Loucy (cell line): ENCODE results near the gene OR6S1.
A peak's percentile ranks its signal among the peaks of the same experiment; 100 is the strongest.

Experiments used
- H2AFZ ChIP-seq: fragments of 200-600 bp; sonication (generic); 2 replicates; pipeline ENCODE4 v1.6.0; 2016; ENCODE audit warnings: antibody characterized with exemption, mild to moderate bottlenecking, low read length, moderate library complexity
- H3F3A ChIP-seq: fragments of 200-600 bp; 2 replicates; pipeline ENCODE4 v1.6.0; 2016; ENCODE audit warnings: antibody characterized with exemption, low read depth, mild to moderate bottlenecking
- H3K27me3 ChIP-seq: fragments of 200-600 bp; sonication (generic); 2 replicates; pipeline ENCODE4 v1.6.1; 2014; ENCODE audit warnings: low read length, mild to moderate bottlenecking; ENCODE audit not compliant: insufficient read depth, poor library complexity, severe bottlenecking
- H3K36me3 ChIP-seq: fragments of 200-600 bp; sonication (generic); 2 replicates; pipeline ENCODE4 v1.6.1; 2016; ENCODE audit warnings: low read length; ENCODE audit not compliant: insufficient read depth
- H3K4me1 ChIP-seq: fragments of 200-600 bp; sonication (generic); 2 replicates; pipeline ENCODE4 v1.5.1; 2014; ENCODE audit warnings: low read length, mild to moderate bottlenecking; ENCODE audit not compliant: insufficient read depth, poor library complexity, severe bottlenecking
- H3K4me2 ChIP-seq: fragments of 200-600 bp; sonication (generic); 2 replicates; pipeline ENCODE4 v1.6.0; 2014; ENCODE audit warnings: antibody characterized with exemption, low read length, low read depth, mild to moderate bottlenecking; ENCODE audit not compliant: poor library complexity, severe bottlenecking
- H3K4me3 ChIP-seq: fragments of 200-600 bp; sonication (generic); 2 replicates; pipeline ENCODE4 v1.5.1; 2014; ENCODE audit warnings: low read length, mild to moderate bottlenecking, mixed read lengths; ENCODE audit not compliant: poor library complexity, severe bottlenecking
- H3K79me2 ChIP-seq: fragments of 200-600 bp; sonication (generic); 2 replicates; pipeline ENCODE4 v1.6.1; 2014; ENCODE audit warnings: low read length; ENCODE audit not compliant: insufficient read depth
- H3K9ac ChIP-seq: fragments of 200-600 bp; sonication (generic); 2 replicates; pipeline ENCODE4 v1.6.0; 2014; ENCODE audit warnings: mild to moderate bottlenecking, low read depth, low read length, moderate library complexity; ENCODE audit not compliant: poor library complexity, severe bottlenecking
- H3K9me2 ChIP-seq: fragments of 200-600 bp; sonication (generic); replicated peaks from 2 replicates; pipeline ENCODE4 v1.6.1; 2016; ENCODE audit warnings: low read depth, low read length, mixed read lengths
- H3K9me3 ChIP-seq: fragments of 200-600 bp; sonication (generic); 2 replicates; pipeline ENCODE4 v1.6.1; 2014; ENCODE audit warnings: mild to moderate bottlenecking, antibody characterized with exemption, low read length, low read depth; ENCODE audit not compliant: insufficient read depth
- H4K20me1 ChIP-seq: fragments of 200-600 bp; sonication (generic); 2 replicates; pipeline ENCODE4 v1.6.0; 2014; ENCODE audit warnings: antibody characterized with exemption, low read length, mild to moderate bottlenecking; ENCODE audit not compliant: insufficient read depth, poor library complexity, severe bottlenecking
- EZH2phosphoT487 ChIP-seq: fragments of 200-600 bp; IDR thresholded peaks from 2 replicates; pipeline ENCODE4 v1.6.1; 2018; ENCODE audit warnings: antibody characterized with exemption, mild to moderate bottlenecking, moderate library complexity, borderline replicate concordance
- TF ChIP-seq, protein P1 (sequence below): fragments of 200-600 bp; sonication (generic); conservative IDR thresholded peaks from 2 replicates; pipeline ENCODE4 v1.5.1; 2014; ENCODE audit warnings: mild to moderate bottlenecking, antibody characterized with exemption, low read length

OR6S1 gene

DNA sequence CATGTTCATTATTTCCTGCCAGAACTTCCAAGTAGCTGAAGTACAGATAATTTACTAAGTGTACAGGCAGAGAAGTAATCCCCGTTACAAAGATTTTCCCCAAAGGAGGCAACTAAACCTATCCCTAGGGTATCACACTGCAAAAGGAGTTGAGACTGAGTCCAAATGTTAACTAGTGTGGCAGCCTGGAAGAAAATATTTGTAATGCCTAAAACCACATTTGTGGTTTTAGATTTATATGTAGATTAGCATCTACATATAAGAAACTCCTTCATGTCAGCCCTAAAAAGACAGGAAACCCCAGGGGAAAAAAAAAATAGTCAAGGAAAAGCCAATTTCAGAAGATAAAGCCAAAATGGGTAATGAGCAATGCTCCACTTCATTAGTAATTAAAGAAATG lies 48.9 kb downstream of the OR6S1 start:
- H3K4me2 ChIP-seq = peak overlapping the region; percentile 15
- H3K4me3 ChIP-seq = no peak overlapping the region
- H3K79me2 ChIP-seq = no peaks in the 10 kb centered on the region
- H3K4me1 ChIP-seq = peaks cover 8% of the 10 kb centered on the region
- no peak for TF ChIP-seq EZH2phosphoT487
- TF ChIP-seq, protein P1, sequence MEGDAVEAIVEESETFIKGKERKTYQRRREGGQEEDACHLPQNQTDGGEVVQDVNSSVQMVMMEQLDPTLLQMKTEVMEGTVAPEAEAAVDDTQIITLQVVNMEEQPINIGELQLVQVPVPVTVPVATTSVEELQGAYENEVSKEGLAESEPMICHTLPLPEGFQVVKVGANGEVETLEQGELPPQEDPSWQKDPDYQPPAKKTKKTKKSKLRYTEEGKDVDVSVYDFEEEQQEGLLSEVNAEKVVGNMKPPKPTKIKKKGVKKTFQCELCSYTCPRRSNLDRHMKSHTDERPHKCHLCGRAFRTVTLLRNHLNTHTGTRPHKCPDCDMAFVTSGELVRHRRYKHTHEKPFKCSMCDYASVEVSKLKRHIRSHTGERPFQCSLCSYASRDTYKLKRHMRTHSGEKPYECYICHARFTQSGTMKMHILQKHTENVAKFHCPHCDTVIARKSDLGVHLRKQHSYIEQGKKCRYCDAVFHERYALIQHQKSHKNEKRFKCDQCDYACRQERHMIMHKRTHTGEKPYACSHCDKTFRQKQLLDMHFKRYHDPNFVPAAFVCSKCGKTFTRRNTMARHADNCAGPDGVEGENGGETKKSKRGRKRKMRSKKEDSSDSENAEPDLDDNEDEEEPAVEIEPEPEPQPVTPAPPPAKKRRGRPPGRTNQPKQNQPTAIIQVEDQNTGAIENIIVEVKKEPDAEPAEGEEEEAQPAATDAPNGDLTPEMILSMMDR = no peak
- H3F3A ChIP-seq = no peaks in the 10 kb centered on the region
- H3K36me3 ChIP-seq = no peaks in the 10 kb centered on the region
- H3K9me2 ChIP-seq = no peaks in the 10 kb centered on the region
- no peaks in the 10 kb centered on the region for H3K27me3 ChIP-seq
- no peak overlapping the region for H2AFZ ChIP-seq
- H4K20me1 ChIP-seq = no peaks in the 10 kb centered on the region
- H3K9ac ChIP-seq = no peak overlapping the region
- no peaks in the 10 kb centered on the region for H3K9me3 ChIP-seq

GRCh38 chr14:20591235-20591634 lies 50.3 kb downstream of the OR6S1 start, which contains the start of gene RNASE12:
RNASE12 (minus strand) TSS chr14:20591376; CDS start chr14:20590723, 653 bp downstream.
- Histone ChIP-seq H3K9me2 (no peaks in the 10 kb centered on the region), H3K4me2 (peak within 1 kb of the TSS; percentile 15), H3K27me3 (no peaks in the 10 kb centered on the region)

More at GRCh38 chr14:20591235-20591634, 50.3 kb downstream of the OR6S1 start, which contains the start of gene RNASE12:
- Histone ChIP-seq H2AFZ (no peak within 1 kb of the TSS), H4K20me1 (no peaks in the 10 kb centered on the region), H3F3A (no peaks in the 10 kb centered on the region), H3K4me1 (peaks cover 8% of the 10 kb centered on the region), H3K79me2 (no peaks in the 10 kb centered on the region), H3K9ac (no peak within 1 kb of the TSS), H3K36me3 (no peaks in the 10 kb centered on the region), H3K4me3 (no peak within 1 kb of the TSS), H3K9me3 (no peaks in the 10 kb centered on the region)
- TF ChIP-seq EZH2phosphoT487 = no peak
- TF ChIP-seq, protein P1 = no peak
